H7 (cell line): ENCODE data around the gene SERTAD2. TPM values are rescaled to one million over a fixed set of nuclear protein-coding genes. Genes with fewer than 3 reads are reported as not detected.
A peak's percentile ranks its signal among the peaks of the same experiment; 100 is the strongest.

Source experiments
- DNase-seq: peaks from one replicate; pipeline ENCODE4 v3.0.0; 2012
- H3K27me3 ChIP-seq: 2 replicates; pipeline ENCODE4 v1.6.0; 2011; ENCODE audit warnings: mild to moderate bottlenecking, low read length; ENCODE audit not compliant: control insufficient read depth, insufficient read depth
- H3K36me3 ChIP-seq: replicated peaks from 2 replicates; pipeline ENCODE4 v1.5.1; 2011; ENCODE audit warnings: low read length; ENCODE audit not compliant: control insufficient read depth, insufficient read depth
- H3K4me3 ChIP-seq: 2 replicates; pipeline ENCODE4 v1.5.1; 2011; ENCODE audit warnings: low read depth, mild to moderate bottlenecking, control low read depth, low read length, moderate library complexity; ENCODE audit not compliant: insufficient read depth
- total RNA-seq: library from RNA; depleted of rRNA; stranded (reverse); fragments of >200 nt; shearing (Covaris generic); gene quantifications from 2 replicates; pipeline ENCODE4 v1.2.3, GENCODE V29; 2014

Gene SERTAD2
- total RNA-seq, 1 experiment from 2014 or later: 4.0 TPM

GRCh38 chr2:64622443-64623241 is 31.1 kb downstream of the SERTAD2 start:
- H3K36me3 ChIP-seq: no peaks in the 10 kb centered on the region
- peak; percentile 71 for DNase-seq
- H3K4me3 ChIP-seq: no peak overlapping the region
- no peaks in the 10 kb centered on the region for H3K27me3 ChIP-seq

GRCh38 chr2:64620661-64621060 is 33.1 kb downstream of the SERTAD2 start:
- no peaks in the 10 kb centered on the region; the same call in 1 of the 2 replicates for H3K27me3 ChIP-seq
- H3K4me3 ChIP-seq: no peak overlapping the region
- no peak for DNase-seq
- no peaks in the 10 kb centered on the region for H3K36me3 ChIP-seq

- H3K4me3 ChIP-seq: no peak overlapping the region
- no peaks in the 10 kb centered on the region; the same call in 1 of the 2 replicates for H3K27me3 ChIP-seq
- no peak for DNase-seq
- no peaks in the 10 kb centered on the region for H3K36me3 ChIP-seq
These were observed 36.0 kb downstream of the SERTAD2 start for GRCh38 chr2:64617631-64618151.

GRCh38 chr2:64615844-64616536 is 37.7 kb downstream of the SERTAD2 start:
- DNase-seq: no peak
- H3K36me3 ChIP-seq: no peaks in the 10 kb centered on the region
- no peaks in the 10 kb centered on the region; the same call in 1 of the 2 replicates for H3K27me3 ChIP-seq
- H3K4me3 ChIP-seq: no peak overlapping the region

GRCh38 chr2:64615192-64615763 is 38.4 kb downstream of the SERTAD2 start:
- no peak overlapping the region for H3K4me3 ChIP-seq
- no peak for DNase-seq
- no peaks in the 10 kb centered on the region for H3K36me3 ChIP-seq

GRCh38 chr2:64613276-64613675 is 40.4 kb downstream of the SERTAD2 start:
- Histone ChIP-seq H3K27me3 (peaks cover 7% of the 10 kb centered on the region), H3K4me3 (no peak overlapping the region), H3K36me3 (no peaks in the 10 kb centered on the region)
- DNase-seq: no peak

More at GRCh38 chr2:64615192-64615763, 38.4 kb downstream of the SERTAD2 start:
- no peaks in the 10 kb centered on the region; the same call in 1 of the 2 replicates for H3K27me3 ChIP-seq

- DNase-seq: no peak
- no peak overlapping the region for H3K4me3 ChIP-seq
These were observed 41.0 kb downstream of the SERTAD2 start for GRCh38 chr2:64612575-64613195.

GRCh38 chr2:64610316-64610855 is 43.3 kb downstream of the SERTAD2 start:
- peaks cover 11% of the 10 kb centered on the region for H3K27me3 ChIP-seq
- no peak overlapping the region for H3K4me3 ChIP-seq
- no peak for DNase-seq
- no peaks in the 10 kb centered on the region for H3K36me3 ChIP-seq

More at GRCh38 chr2:64612575-64613195, 41.0 kb downstream of the SERTAD2 start:
- Histone ChIP-seq H3K36me3 (no peaks in the 10 kb centered on the region), H3K27me3 (peaks cover 11% of the 10 kb centered on the region)

- Histone ChIP-seq H3K27me3 (peaks cover 11% of the 10 kb centered on the region), H3K36me3 (no peaks in the 10 kb centered on the region), H3K4me3 (peak overlapping the region; percentile 58; the same call in 1 of the 2 replicates)
- no peak for DNase-seq
These were observed 43.8 kb downstream of the SERTAD2 start for GRCh38 chr2:64609942-64610281.

GRCh38 chr2:64609227-64609941 is 44.3 kb downstream of the SERTAD2 start:
- Histone ChIP-seq H3K36me3 (no peaks in the 10 kb centered on the region), H3K27me3 (peaks cover 11% of the 10 kb centered on the region), H3K4me3 (peak overlapping the region; percentile 58)
- peak; percentile 96 for DNase-seq

- no peak for DNase-seq
- no peaks in the 10 kb centered on the region for H3K36me3 ChIP-seq
- peak overlapping the region; percentile 43 for H3K4me3 ChIP-seq
- H3K27me3 ChIP-seq: peaks cover 11% of the 10 kb centered on the region
These were observed 44.9 kb downstream of the SERTAD2 start for GRCh38 chr2:64608867-64609226.

GRCh38 chr2:64607381-64608304 is 46.1 kb downstream of the SERTAD2 start:
- Histone ChIP-seq H3K27me3 (peaks cover 11% of the 10 kb centered on the region), H3K36me3 (no peaks in the 10 kb centered on the region), H3K4me3 (no peak overlapping the region)
- no peak for DNase-seq
